ENCODE results near the gene PAAF1.
"Not testable (repeated sequence)": the region's sequence is repeated elsewhere in the genome, so short reads cannot be mapped to it uniquely, and the experiment has no call there.

The PAAF1 gene

GRCh38 chr11:73876424-73877310 is at the start of gene PAAF1, which contains the start of gene COA4:
PAAF1 (plus strand) TSS chr11:73876999; CDS start chr11:73877022, 23 bp downstream.
COA4 (minus strand) TSS chr11:73876846; CDS start chr11:73873378, 3,468 bp downstream.
- DNase-seq = peak; percentile 96

DNA sequence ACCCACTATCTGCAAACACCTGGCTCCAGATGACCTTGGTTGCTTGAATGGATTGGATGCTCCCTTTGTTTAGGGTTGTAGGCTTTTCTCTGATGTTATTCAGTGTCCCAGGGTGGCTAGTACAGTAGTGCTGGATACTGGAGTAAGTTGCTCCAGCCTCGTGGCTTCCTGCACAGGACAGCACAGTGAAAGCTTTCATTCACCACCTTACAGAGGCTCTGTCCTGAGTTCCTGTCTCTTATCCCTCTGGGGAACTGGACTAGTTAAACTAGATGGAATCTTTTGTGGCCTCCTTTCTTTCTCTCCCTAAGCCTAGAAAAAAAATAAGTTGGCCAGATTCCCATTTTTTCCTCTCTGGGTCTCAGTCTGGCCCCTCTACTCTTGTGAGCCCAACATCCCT is 46.5 kb upstream of the PAAF1 start:
- no peak for DNase-seq

DNA sequence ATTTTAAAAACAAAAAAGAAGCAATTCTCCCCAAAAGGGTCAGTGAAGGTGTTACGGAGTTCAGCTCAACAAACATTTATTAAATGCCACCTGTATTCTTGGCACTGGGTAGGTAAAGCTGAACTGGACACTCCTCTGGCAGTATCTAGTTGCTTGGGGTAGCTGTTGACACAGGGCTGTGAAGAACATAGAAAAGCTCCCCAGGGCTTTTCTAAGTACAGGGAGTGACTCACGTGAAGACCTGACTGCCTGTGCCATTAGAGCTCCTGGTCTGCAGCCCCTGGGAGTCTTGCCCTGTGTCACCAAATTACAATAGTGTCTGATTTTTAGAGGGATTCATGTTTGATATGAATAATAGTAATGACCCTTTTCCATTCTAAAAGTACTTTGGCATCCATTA is 43.7 kb upstream of the PAAF1 start:
- no peak for DNase-seq

GRCh38 chr11:73838443-73839122 is 38.2 kb upstream of the PAAF1 start:
- no peak for DNase-seq

DNA sequence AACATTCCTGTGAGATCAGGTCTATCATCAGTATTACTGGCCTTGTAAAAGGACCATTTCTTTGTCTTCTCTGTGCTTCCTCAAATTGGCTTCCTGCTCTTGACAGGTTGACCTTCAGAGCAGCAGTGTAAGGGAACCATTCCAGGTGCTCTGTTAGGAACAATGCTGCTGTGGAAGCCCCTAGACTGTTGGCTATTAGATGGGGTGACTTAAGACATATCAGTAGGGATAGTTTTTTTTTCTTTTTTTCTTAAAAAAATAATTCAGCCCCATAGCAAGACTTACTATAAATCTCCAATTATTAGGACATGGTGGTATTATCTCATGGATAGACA is 37.7 kb upstream of the PAAF1 start:
- no peak for DNase-seq

GRCh38 chr11:73851046-73851764 is 25.6 kb upstream of the PAAF1 start:
- DNase-seq = no peak

- DNase-seq = no peak
Measured at GRCh38 chr11:73852049-73852448, 24.8 kb upstream of the PAAF1 start.

- no peak for DNase-seq
Measured at GRCh38 chr11:73854680-73855079, 22.1 kb upstream of the PAAF1 start.

GRCh38 chr11:73856031-73856567 is 20.7 kb upstream of the PAAF1 start:
- DNase-seq = no peak

GRCh38 chr11:73859671-73860070 is 17.1 kb upstream of the PAAF1 start:
- DNase-seq = no peak

DNA sequence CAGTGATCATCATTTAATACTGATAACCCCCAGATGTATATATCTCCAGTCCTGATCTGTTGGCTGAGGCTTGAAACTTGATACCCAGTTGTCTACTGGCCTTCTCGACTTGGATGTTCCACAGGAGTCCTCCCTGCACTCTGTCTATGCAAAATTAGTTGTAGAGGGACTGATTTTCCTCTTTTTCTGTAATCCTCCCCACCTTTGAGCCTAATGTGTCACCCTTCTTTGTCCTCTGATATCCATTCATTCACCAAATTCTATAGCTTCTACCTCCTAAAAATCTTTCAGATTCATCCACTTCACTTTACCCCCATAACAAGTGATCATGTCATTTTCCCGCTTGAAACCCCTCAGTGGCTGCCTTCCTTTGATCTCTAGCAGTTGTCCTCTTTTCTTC is 16.6 kb upstream of the PAAF1 start:
- DNase-seq = no peak

- DNase-seq = no peak
Measured at GRCh38 chr11:73862986-73863385, 13.8 kb upstream of the PAAF1 start.

DNA sequence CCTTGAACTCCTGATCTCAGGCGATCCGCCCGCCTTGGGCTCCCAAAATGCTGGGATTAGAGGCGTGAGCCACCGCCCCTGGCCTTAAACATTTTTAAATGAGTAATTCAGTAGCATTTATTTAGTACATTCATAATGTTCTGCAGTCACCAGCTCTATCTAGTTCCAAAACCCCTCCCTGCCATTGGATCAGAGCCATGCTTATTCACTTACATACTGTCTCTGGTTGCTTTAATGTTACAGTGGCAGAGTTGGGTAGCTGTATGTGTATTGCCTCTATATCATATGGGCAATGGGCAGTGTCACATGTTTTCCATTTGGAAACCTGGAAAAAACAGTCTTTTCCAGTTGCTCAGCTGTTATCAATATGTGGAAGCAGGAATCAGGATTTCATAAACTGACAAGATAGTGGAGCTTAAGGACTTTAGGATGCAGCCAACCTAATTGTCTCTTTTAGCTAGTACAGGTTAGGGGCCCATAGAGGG is 10.7 kb upstream of the PAAF1 start:
- DNase-seq = no peak

DNA sequence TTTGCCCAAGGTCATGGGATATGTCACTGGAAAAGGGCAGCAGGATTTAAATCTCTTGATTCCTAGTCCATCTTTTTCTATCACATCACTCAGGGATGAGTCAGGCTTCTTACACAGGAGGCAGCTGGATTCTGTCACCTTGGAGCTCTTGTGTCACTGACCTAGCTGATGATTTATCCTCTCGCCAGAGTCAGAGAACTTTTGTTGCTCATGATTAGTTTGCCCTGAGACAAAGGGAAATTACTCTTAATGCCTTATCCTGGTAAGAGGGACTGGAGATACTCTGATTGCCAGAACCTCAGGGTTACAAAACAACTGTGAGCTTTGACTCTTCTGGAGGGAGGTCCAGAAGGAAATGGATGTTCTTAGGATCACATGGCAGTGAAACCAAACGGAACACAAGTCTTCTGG is 10.2 kb upstream of the PAAF1 start:
- no peak for DNase-seq

GRCh38 chr11:73869332-73869949 is 7.4 kb upstream of the PAAF1 start:
- DNase-seq = no peak

DNA sequence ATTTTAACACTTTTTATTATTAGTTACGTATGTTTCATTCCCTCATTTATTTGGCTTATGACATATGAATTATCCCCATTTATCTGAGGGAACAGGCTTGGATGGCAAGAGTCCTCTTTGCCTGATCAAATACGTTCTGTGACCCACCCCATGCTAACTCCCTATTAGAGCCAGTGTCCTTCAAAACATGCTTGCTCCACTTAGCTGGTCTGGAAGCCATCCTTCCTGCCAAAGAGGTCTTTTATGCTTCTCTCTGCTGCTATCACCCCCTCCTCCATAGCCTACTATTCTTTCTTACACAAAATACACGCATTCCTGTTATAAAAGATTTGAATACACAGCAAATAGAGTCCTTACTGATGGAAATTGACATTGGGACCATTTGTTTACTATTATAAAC is 6.5 kb upstream of the PAAF1 start:
- no peak for DNase-seq

DNA sequence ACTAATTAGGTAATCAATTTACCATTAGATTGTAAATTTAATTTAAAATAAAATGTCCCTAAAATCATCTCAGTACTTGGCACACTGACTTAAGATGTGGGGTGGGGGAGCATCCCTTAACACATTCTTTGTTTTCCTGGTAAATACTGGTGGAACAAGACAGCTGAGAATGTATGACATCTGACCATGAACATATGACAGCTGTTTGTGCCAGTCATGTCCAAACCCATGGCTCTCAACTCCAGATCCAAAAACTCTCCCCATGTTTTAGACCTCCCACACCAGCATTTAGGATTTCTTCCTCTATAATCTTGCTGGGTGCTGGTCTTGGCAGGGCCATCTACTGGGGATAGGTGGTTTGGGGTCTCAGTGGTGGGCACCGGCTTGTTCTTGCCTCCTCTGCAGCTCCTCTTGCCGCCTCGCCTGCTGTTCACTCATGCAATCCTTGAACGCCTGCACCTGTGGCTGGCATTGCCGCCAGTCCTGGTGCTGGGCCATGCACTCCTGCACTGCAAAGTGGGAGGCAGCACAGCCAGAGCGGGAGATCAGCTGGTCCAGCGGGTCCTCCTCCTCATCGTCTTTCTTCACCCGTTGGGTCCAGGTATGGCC is 3.9 kb upstream of the PAAF1 start:
- no peak for DNase-seq

DNA sequence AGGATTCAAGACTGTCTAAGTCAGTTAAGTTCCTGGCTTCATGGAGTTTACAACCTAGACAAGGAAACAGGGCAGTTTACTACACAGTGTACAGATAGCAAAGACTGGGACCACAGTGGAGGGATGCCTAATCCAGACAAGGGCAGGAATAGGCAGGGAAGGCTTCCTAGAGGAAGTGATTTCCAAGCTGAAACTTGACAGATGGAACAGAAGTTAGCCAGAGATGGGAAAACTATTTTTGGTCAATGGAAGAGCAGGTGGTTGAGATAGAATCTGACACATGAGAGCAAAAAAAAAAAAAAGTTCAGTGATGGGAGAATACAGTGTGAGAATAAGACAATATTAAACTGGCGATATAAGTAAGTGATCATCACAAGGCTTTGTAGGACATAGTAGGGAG is 1.4 kb upstream of the PAAF1 start:
- DNase-seq = no peak

DNA sequence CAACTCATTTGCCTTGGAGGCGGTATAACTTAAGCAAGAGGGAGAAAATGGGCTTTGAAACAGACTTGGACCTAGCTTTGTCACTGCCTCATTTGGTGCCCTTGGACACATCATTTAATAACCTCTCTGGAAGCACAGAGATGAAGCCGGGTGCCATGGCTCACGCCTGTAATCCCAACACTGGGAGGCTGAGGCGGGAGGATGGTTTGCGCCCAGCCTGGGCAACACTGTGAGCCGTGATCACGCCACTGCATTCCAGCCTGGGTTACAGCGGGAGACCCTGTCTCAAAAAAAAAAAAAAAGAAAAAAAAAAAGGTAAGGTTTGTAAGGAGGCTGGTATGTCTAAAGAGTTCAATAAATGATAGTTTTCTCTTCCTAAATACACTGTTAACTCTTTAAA is 959 bp upstream of the PAAF1 start:
- DNase-seq = no peak

DNA sequence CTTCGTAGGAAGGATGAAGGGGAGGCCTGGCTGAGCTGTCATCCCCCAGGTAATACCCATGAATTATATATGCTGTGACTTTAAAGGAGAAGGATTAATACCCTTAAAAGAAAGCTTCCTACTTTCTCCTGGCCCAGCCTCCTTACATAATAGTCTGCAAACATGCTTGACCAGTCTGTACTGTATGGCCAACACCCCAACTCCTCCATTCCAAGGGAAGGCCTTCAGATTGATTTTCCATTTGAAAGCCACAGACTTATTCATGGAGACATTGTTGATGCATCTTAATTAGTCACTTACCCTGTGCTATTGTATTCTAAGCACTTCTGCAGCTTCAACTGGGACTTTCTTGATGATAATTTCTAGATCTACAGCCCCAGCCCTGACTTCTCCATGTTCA is 2.0 kb downstream of the PAAF1 start:
- no peak for DNase-seq

DNA sequence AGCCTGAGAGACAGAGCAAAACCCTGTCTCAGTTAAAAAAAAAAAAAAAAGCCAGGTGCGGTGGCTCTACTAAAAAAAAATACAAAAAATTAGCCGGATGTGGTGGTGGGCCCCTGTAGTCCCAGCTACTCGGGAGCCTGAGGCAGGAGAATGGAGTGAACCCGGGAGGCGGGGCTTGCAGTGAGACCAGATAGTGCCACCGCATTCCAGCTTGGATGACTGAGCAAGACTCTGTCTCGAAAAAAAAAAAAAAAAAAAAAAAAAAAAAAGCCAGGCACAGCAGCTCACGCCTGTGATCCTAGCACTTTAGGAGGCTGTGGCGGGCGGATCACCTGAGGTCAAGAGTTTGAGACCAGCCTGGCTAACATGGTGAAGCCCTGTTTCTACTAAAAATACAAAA is 3.6 kb downstream of the PAAF1 start:
- not testable (repeated sequence) for DNase-seq

GRCh38 chr11:73883856-73884255 is 7.1 kb downstream of the PAAF1 start:
- DNase-seq = no peak
